GM12878 (cell line): ENCODE results near the gene PRR23C.

Experiments
- CTCF ChIP-seq, 3 experiments: IDR thresholded peaks in 2 of 3; conservative IDR thresholded peaks in 1 of 3; 2 replicates each; pipeline ENCODE4 v1.5.1; 2011; ENCODE audit warnings: low read depth in 3 of 3, low read length in 3 of 3, mild to moderate bottlenecking in 3 of 3, control low read depth in 2 of 3, moderate library complexity in 2 of 3, inconsistent platforms in 1 of 3, mixed read lengths in 1 of 3; ENCODE audit not compliant: control insufficient read depth in 2 of 3, insufficient read depth in 1 of 3; ENCODE audit errors: extremely low read depth in 1 of 3
- TF ChIP-seq, protein P1 (sequence below): fragments of 450-650 bp; IDR thresholded peaks from 2 replicates; pipeline ENCODE4 v1.6.1; 2014; ENCODE audit warnings: mild to moderate bottlenecking

- 0 out of 6 replicates have a peak, but pooled peaks of 1 of the 3 experiments have one; percentile 3 for TF ChIP-seq CTCF (IDR thresholded peaks at IDR 0.05 in 2 of 3, conservative IDR thresholded peaks at IDR 0.05 in 1 of 3; ENCODE audit: control insufficient read depth in 2 of 3, extremely low read depth in 1 of 3, insufficient read depth in 1 of 3, low read depth in 3 of 3, low read length in 3 of 3)
- TF ChIP-seq, protein P1, sequence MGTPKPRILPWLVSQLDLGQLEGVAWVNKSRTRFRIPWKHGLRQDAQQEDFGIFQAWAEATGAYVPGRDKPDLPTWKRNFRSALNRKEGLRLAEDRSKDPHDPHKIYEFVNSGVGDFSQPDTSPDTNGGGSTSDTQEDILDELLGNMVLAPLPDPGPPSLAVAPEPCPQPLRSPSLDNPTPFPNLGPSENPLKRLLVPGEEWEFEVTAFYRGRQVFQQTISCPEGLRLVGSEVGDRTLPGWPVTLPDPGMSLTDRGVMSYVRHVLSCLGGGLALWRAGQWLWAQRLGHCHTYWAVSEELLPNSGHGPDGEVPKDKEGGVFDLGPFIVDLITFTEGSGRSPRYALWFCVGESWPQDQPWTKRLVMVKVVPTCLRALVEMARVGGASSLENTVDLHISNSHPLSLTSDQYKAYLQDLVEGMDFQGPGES, result no peak
These were observed at the start of gene PRR23C for GRCh38 chr3:139044366-139045210.
